ENCODE data around the gene SCYL1. TPM values are rescaled to one million over a fixed set of nuclear protein-coding genes. Genes with fewer than 3 reads are reported as not detected.
A peak's percentile ranks its signal among the peaks of the same experiment; 100 is the strongest.

Gene SCYL1
- total RNA-seq, 6 donors from 2014 or later, result 64.0 to 120 (median 88.8) TPM

DNA sequence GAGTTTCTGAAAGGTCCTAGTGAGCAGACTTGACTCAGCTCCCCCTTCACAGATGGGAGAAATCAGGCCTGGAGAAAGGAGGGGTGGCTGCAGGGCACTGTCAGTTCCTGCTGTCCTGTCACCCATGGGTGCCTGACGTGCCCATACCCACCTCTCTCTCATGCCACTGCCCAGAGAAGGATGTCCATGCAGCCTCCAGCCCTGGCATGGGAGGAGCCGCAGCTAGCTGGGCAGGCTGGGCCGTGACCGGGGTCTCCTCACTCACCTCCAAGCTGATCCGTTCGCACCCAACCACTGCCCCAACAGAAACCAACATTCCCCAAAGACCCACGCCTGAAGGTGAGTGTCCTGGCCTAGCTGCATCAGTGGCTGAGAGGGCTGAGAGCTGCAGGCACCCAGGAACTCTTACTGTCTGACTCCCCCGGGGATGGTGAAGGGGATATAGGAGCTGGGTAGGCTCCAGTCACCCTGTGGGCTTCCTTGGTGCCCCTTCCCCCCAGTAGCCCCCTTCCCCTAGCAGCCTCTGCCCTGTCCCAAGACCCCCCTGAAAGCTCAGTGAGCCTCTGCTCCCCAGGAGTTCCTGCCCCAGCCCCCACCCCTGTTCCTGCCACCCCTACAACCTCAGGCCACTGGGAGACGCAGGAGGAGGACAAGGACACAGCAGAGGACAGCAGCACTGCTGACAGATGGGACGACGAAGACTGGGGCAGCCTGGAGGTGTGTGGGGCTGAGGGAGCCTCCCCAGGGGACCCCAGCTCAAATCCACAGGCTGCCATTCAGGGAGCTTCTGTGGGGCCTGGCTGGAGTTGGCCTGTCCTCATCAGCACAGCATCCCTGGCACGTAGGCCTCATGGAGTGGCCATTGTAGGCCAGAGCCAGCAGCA, 11.8 kb downstream of the SCYL1 start:
- Histone ChIP-seq H3K27me3 (no peaks in the 10 kb centered on the region), H3K27ac (peak overlapping the region in 1 of 4 donors; percentile 12), H3K4me3 (no peak overlapping the region), H3K36me3 (peaks cover 10 to 75% (median 59%) of the 10 kb centered on the region in 4 donors), H3K4me1 (peaks cover 15 to 26% (median 19%) of the 10 kb centered on the region in 4 donors), H3K9me3 (no peaks in the 10 kb centered on the region)
- TF ChIP-seq EP300 (IDR thresholded peaks at IDR 0.05) (no peak), POLR2A (IDR thresholded peaks at IDR 0.05) (no peak), POLR2AphosphoS5 (IDR thresholded peaks at IDR 0.05) (no peak)
- TF ChIP-seq, protein P1, sequence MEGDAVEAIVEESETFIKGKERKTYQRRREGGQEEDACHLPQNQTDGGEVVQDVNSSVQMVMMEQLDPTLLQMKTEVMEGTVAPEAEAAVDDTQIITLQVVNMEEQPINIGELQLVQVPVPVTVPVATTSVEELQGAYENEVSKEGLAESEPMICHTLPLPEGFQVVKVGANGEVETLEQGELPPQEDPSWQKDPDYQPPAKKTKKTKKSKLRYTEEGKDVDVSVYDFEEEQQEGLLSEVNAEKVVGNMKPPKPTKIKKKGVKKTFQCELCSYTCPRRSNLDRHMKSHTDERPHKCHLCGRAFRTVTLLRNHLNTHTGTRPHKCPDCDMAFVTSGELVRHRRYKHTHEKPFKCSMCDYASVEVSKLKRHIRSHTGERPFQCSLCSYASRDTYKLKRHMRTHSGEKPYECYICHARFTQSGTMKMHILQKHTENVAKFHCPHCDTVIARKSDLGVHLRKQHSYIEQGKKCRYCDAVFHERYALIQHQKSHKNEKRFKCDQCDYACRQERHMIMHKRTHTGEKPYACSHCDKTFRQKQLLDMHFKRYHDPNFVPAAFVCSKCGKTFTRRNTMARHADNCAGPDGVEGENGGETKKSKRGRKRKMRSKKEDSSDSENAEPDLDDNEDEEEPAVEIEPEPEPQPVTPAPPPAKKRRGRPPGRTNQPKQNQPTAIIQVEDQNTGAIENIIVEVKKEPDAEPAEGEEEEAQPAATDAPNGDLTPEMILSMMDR (IDR thresholded peaks at IDR 0.05), result no peak
- ATAC-seq (ENCODE audit: low FRiP score in 2 of 2) (no peak), DNase-seq (no peak)
- WGBS, 2 donors, result 90 to 94% methylated on average over 4 to 12 of the region's 12 CpGs

DNA sequence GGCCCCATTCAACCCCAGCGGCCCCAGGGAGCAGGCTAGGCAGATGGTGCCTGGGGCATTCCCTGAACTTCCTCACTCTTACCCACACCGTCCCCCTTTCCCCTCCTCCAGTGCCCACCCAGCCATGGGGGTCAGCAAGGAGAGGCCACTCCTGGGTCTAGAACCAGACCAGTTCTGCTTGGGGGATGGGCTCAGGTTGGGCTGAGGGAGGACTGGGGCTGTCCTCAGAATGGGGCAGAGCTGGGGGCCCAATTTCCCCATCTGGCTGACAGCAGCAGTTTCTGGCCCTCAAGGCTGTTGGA, 12.4 kb downstream of the SCYL1 start:
- DNase-seq, result no peak
- TF ChIP-seq POLR2A (IDR thresholded peaks at IDR 0.05) (no peak), POLR2AphosphoS5 (IDR thresholded peaks at IDR 0.05) (no peak), EP300 (IDR thresholded peaks at IDR 0.05) (no peak)
- TF ChIP-seq, protein P1 (IDR thresholded peaks at IDR 0.05), result no peak

DNA sequence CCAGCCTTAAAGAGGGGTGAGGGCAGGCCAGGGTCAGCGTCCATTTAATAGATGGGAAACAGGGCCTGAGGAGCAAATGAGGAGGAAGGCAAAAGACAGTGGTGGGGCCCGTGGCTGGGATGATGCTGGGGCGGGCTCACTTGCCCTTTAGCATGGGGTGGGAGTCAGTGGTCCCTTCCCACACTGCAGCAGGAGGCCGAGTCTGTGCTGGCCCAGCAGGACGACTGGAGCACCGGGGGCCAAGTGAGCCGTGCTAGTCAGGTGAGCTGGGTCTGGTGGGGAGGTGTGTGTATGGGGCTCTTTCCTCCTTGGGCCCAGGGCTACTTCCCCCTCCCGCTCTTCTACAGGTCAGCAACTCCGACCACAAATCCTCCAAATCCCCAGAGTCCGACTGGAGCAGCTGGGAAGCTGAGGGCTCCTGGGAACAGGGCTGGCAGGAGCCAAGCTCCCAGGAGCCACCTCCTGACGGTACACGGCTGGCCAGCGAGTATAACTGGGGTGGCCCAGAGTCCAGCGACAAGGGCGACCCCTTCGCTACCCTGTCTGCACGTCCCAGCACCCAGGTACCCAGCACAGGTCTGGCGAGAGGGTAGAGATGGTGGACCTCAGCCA, 12.8 kb downstream of the SCYL1 start:
- Histone ChIP-seq H3K4me3 (no peak overlapping the region), H3K4me1 (peaks cover 18 to 31% (median 23%) of the 10 kb centered on the region in 4 donors), H3K36me3 (peaks cover 7 to 65% (median 49%) of the 10 kb centered on the region in 4 donors), H3K27me3 (no peaks in the 10 kb centered on the region), H3K27ac (no peak overlapping the region), H3K9me3 (no peaks in the 10 kb centered on the region)
- no peak for TF ChIP-seq EP300 (IDR thresholded peaks at IDR 0.05)
- TF ChIP-seq, protein P1 (IDR thresholded peaks at IDR 0.05), result no peak
- TF ChIP-seq POLR2A (IDR thresholded peaks at IDR 0.05), result no peak
- TF ChIP-seq POLR2AphosphoS5 (IDR thresholded peaks at IDR 0.05), result no peak
- 89 to 90% methylated on average over 13 to 18 of the region's 18 CpGs for WGBS, 2 donors
- ATAC-seq (ENCODE audit: low FRiP score in 2 of 2) (no peak), DNase-seq (no peak)

More for the DNA sequence above, 12.4 kb downstream of the SCYL1 start:
- no peak for ATAC-seq (ENCODE audit: low FRiP score in 2 of 2)
- H3K9me3 ChIP-seq, result no peaks in the 10 kb centered on the region
- peaks cover 18 to 31% (median 23%) of the 10 kb centered on the region in 4 donors for H3K4me1 ChIP-seq
- WGBS, 2 donors, result 95% methylated on average over 2 of the region's 2 CpGs; no CpG with 5 or more reads in 1 of the 2 donors
- H3K27ac ChIP-seq, result peak overlapping the region in 1 of 4 donors; percentile 12
- H3K4me3 ChIP-seq, result no peak overlapping the region
- H3K36me3 ChIP-seq, result peaks cover 10 to 69% (median 54%) of the 10 kb centered on the region in 4 donors
- H3K27me3 ChIP-seq, result no peaks in the 10 kb centered on the region

DNA sequence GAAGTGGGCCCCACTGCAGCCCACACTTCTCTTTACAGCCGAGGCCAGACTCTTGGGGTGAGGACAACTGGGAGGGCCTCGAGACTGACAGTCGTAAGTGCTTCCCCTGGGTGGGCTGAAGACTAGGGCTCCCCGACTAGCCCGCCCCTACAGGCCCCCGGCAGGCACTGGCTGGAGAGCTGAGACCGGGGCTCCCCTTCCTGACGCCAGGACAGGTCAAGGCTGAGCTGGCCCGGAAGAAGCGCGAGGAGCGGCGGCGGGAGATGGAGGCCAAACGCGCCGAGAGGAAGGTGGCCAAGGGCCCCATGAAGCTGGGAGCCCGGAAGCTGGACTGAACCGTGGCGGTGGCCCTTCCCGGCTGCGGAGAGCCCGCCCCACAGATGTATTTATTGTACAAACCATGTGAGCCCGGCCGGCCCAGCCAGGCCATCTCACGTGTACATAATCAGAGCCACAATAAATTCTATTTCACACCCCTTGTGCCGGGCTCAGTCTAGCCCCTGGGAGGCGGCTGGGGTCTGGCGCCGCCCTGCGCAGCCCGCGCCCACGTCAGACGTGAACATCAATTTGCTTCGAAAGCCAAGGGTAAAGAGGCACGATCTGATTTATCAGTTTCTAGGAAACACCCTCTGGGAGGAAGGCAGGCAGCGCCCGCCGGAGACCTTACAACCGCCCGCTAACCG, 13.5 kb downstream of the SCYL1 start:
- Histone ChIP-seq H3K4me1 (peaks cover 18 to 31% (median 23%) of the 10 kb centered on the region in 4 donors), H3K27ac (no peak overlapping the region), H3K4me3 (no peak overlapping the region), H3K36me3 (peaks cover under 1 to 58% (median 43%) of the 10 kb centered on the region in 4 donors), H3K27me3 (no peaks in the 10 kb centered on the region), H3K9me3 (no peaks in the 10 kb centered on the region)
- 94 to 95% methylated on average over 34 to 43 of the region's 43 CpGs for WGBS, 2 donors
- ATAC-seq (ENCODE audit: low FRiP score in 2 of 2) (no peak), DNase-seq (peak in 1 of 2 donors; percentile 85)
- TF ChIP-seq, protein P1 (IDR thresholded peaks at IDR 0.05), result no peak
- TF ChIP-seq POLR2AphosphoS5 (IDR thresholded peaks at IDR 0.05), result no peak
- TF ChIP-seq EP300 (IDR thresholded peaks at IDR 0.05), result no peak
- no peak for TF ChIP-seq POLR2A (IDR thresholded peaks at IDR 0.05)
